GM21381 (cell line): Measurements from ENCODE around the gene SRPRB.

ENCODE experiments used
- ATAC-seq: cut with Tn5 transposase; IDR thresholded peaks from one replicate; pipeline ENCODE4 v1.9.1; 2021; ENCODE audit warnings: mild to moderate bottlenecking, moderate library complexity; ENCODE audit not compliant: unreplicated experiment

Gene SRPRB

DNA sequence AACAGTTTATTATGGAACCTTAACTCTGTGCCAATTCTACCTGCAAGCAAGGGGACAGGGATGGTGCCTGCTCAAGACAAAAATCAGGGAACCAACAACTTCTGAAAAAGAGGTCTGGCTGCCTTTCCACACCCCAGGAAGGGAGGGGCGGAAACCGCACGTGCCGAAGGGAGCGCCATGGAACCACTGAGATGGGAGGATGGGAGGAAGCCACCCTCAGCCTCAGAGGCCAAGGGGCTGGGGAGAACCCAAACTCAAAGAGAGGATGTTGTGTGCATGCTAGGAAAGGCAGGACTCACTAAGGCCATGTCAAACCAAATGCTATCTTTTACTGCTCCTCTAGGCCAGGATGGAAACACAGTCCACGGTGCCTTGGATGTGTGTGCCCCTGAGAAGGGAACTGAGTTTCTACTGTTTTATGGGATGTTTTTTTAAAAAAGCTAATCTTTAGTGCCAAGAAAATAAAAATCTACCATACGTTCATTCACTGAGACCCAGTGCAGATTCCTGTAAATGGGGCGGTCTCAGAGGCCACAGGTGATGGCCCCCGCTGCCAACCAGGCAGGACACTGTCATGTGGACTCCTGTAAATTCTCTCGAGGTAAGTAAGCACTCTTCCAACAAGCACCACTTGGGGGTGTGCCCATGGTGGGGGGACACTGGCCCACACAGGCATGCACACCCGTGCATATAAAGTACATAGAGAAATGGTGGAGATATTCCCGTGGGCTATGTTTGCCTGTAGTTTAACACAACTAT lies 20.5 kb downstream of the SRPRB start:
- no peak for ATAC-seq

DNA sequence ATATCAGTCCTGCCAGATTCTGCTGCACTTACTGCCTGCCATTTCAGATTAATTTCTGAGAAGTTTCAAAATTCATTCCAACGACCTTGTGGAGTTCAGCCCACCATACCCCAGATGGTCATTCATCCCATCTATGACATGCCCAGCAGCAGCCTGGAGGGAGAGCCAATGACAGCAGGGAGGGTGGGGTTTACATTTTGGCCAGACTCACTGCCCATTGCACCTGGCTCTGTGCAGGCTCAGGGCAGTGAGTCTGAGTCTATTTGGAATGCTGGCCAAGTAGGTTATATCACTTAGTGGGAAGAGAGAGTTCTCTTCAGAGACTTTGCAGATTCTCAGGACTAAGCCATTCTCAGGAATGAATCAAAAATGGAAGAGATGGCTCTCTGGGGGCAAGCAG lies 21.5 kb downstream of the SRPRB start:
- no peak for ATAC-seq

DNA sequence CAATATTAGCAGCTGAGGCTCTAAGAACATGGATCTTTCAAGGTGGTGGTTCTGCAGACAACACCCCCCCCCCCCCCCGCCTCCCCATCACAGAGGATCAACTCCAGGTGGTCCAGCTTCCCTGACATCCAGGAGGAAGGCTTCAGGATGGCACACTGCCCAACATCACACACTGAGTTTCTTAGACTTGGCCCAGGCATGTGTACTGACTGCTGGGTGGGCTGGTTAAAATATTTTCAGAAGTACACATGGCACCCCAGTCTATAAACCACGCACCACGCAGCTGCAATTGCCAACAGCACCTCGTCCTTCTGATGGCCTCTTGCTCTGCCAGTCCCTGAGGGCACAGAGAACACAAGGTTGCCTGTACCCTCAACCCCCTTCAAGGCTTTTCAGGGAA lies 22.1 kb downstream of the SRPRB start:
- no peak for ATAC-seq

DNA sequence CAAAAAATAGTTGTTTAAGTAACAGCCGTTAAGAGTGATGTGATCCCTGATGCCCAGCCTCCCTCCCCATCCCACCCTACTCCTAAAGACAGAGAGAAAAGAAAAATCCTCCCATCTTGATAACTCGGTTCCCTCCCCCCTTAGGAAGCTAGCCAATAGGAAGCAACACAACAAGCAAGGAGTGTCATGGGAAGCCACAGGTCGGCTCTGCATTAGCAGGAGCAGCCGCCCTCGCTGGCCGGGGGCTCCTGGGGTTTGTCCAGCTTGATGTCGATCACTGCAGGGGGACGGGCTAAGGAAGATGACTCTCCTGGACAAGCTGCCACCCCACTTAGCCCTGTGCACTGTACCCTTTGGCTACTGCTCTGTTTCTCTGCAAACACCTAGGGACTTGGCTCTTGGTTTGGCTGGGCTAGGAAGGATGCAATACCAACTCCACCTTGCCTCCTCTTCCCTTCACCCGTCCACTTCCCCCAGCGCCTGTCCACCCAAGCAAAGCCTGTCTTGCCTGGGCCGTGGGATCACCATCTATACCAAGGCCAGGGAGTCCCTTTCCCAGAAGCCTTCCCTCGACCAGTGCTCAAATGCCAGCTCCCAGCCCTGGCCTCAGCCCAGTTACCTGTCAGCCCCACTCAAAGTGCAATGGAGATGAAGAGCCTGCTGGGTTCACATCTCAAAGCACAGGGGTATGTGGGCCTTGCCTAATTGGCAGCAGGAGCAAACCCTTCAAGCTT lies 23.1 kb downstream of the SRPRB start:
- no peak for ATAC-seq

DNA sequence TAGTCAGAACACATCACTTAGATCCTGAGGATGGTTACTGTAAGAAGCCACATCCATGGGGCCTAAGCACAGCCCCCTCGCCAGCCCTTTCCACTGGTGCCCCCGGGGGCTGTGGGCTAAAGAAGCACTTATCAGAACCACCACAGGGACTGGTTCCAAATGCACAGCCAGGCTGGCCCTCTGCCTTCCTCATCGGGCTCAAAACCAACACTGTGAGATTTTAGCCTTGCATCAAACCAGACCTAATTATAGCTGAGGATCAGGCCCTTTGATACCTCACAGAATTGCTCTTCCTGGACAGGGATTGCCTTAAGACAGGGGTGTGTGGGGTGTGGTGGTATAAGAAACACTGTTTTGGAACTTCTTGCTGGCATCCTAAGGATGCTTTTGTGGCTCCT lies 23.7 kb downstream of the SRPRB start:
- ATAC-seq: no peak

DNA sequence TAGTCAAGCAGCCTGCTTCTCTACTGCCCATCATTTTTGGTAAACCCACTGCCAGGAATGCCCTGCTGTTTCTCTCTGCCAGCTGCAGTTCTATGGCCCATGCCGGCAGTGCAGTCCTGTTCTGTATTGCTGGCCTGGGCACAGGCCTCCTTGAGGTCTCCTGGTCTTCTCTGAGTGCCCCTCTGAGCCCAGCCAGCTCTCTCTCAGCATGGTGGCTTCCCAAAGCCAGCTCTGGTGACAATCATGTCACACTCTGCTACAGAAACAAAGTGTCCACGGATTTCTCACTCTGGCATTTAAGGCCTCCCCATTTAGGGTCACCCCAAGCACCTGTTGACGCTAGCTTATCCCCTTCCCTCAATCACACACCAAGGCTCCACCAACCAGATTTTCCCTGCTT lies 24.5 kb downstream of the SRPRB start:
- no peak for ATAC-seq

DNA sequence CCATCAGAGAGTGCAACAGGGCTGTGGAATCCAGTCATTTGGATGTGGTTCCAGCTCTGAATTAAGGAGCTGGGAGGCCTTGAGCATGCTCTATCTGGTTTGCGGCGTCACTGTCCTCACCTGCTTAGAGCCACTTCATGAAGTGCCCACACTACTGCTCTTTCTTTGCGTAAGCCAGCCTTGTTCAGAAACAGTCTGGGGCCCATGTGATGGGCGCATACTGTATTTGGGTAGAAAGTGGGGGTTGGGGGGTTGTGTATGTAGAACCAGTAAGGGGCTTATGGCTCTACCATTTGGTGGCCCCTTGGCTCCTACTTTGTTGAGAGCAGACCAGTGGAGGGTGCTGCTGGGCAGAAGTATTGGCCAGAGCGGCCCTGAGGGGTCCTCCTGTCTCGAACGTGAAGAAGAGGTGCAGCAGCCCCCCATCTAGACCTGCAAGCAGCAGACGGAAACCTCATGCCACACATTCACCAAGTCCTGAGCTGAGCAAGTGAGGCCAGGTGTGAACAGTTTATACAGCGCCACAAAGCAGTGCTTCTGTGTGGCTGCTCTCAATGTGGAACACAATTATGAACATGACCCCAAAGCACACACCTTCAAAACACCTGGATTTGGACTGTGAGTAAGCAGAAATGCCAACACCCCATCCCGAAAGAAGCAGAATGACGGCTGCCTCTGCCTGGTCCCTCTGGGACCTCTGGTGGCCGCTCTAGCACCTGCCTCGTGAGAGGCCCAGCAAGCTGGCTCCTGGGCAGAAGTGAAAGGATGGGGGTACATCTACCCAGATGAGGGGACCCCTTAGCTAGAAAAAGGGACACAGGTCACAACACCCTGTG lies 26.6 kb downstream of the SRPRB start:
- no peak for ATAC-seq

DNA sequence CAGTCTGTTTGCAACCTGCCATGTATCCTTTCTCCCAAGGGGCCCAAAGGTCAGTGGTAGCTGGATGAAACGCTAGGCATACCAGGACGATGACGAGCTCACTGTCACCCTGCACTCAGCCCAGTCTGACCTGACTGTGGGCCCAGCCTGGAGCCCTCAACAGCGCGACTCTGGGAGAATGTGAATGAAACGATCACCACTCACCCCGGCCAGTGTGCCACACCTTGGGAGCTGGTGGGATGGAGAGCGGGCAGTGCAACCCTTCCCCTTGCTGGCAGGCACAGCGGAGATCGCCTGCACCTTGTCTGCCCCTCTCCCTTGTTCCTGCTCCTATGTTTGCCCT lies 27.2 kb downstream of the SRPRB start:
- no peak for ATAC-seq

DNA sequence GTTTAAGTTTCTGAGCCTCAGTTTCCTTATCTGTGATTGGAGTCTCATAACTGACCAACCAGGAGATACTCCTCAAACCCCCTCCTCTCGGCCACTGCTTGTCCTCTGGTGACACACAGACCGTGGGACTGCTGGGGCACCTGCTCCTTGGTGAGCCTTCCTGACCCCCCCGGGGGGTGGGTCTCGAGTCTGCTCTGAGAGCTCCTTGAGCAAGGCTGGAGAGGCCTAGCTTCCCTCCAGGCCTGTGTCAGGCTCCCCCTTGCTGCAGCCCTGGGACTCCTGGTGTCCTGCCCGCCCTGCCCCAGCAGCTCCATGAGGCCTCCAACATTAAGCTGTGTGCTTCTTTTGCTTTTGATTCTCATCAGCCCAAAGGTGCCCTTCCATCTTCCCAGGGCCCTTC lies 27.7 kb downstream of the SRPRB start:
- ATAC-seq: no peak

DNA sequence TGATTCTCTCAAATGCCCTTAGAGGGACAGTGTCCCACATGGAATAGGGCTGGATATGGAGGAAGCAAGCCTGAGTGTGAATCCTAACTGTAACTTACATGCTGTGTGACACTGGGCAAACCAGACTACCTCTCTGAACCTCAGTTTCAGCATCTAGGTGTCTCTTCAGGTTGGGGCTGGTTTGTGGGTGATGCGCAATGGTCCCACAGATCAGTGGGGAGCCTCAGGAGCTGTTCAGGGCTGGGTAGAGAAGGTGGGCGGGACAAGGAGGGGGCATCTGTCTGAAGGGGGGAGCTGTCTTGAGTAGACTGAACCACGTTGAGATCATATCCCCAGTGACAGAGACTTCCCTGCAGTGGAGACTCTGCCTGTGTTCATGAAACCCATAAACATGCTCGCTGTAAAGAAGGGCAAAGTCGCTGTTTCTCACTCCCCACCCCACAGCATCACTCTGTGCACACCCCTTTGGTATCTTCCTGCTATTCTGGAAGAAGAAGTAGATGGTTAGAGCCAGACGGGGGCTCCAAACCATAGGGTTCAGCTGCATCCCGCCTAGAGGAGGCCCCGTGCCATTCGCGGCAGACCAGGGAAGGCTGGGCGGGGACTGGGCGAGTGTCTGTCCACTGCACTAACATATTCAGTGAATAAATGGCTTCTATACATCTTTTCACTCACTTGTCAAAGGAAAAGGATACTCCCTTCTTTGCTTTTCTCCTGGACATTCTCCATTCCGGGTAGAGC lies 28.4 kb downstream of the SRPRB start:
- ATAC-seq: no peak

DNA sequence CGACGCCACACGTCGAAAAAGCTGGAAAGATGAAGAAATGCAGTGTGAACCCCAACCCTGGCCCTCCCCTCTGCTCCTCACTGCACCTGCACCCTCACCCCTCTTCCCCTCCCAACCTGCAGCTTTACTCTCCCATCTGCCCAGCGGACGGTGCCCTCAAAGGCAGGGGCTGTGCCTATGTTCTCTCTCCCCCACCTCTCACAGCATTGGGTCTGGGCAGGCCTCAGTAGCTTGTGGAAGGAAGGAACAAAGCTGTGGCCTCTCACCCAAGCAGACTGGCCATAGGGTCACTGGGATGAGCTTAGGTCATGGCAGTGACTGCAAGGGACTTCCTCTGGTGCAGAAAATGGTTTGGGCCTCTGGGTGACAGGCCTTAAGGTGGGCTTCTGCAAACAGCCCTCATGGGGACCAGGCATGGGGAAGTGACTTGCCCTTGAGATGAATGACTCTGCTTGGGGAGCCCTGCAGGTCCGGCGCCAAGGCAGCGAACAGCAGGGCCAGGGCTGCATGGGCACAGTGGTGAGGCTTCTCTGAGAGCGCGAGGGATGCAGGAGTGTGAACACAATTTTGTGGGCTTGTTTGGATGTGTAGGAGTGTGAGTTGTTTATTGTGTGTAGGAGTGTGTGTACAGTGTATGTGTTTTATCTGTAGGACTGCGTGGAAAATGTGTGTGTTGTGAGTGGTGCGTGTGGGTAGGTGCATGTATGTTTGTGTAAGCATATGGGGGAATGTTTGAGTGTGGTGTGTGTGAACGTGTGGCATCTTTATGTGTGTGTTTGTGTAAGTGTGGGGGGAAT lies 29.2 kb downstream of the SRPRB start:
- ATAC-seq: no peak

DNA sequence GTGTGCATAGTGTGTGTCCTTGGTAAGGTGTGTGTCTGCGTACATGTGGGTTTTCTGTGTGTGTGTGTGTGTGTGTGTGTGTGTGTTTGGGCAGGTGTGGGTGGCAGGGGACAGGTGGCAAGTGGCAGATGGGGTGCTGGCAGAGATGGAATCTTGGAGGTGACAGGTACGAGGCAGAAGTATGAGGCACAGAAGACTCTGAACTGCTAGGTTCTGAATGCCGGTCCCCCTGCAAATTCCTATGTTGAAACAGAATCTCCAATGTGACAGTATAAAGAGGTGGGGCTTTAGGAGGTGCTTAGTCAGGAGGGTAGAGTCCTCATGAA lies 29.8 kb downstream of the SRPRB start:
- ATAC-seq: no peak

DNA sequence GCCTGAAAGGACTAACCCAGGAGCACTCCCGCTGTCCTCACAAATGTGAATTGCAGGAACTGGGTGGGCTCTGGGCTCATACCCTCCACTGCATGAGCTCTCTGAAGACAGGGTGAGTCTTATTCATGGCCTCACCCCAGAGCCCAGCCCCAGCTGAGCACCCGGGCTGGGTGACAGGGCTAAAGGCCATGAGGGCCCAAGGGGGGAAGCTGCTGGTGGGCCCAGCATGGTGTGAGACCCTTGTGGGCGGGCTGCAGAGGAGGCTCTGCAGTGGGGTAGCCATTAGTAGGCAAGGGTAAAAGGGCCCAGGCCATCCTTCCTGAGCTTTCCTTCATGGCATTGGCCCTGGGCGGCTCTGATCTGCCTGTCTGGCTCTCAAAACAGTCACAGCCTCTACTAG lies 30.3 kb downstream of the SRPRB start:
- ATAC-seq: no peak

DNA sequence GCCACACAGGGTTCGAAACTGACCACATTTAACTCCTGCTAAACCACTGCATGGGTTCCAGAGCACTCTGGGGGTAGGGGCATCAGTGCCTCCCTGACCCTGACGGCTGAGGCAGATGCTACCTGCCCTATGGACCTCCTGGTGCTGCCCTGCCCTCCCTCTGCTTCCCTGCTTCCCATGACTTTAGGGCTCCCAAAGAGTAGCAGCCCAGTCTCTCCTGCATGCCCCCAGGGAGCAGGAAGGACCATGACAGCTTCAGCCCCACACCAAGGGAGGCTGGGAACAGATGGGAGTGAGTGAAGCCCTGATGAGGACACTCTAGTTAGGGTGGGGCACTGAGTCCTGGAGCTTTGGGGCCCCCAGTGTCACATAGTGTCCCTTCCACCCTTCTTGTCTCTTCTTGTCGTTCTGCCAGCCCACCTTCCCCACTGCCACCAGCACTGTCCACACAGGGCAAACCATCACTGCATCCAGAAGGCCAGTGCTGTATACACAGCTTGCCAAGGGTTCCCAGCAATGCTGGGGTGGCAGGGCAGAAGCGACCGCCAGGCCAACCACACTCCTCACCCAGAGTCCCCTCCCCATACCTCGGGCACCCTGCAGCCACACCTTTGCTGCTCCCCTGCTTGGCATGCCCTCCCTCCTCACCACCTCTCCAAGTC lies 31.0 kb downstream of the SRPRB start:
- no peak for ATAC-seq

DNA sequence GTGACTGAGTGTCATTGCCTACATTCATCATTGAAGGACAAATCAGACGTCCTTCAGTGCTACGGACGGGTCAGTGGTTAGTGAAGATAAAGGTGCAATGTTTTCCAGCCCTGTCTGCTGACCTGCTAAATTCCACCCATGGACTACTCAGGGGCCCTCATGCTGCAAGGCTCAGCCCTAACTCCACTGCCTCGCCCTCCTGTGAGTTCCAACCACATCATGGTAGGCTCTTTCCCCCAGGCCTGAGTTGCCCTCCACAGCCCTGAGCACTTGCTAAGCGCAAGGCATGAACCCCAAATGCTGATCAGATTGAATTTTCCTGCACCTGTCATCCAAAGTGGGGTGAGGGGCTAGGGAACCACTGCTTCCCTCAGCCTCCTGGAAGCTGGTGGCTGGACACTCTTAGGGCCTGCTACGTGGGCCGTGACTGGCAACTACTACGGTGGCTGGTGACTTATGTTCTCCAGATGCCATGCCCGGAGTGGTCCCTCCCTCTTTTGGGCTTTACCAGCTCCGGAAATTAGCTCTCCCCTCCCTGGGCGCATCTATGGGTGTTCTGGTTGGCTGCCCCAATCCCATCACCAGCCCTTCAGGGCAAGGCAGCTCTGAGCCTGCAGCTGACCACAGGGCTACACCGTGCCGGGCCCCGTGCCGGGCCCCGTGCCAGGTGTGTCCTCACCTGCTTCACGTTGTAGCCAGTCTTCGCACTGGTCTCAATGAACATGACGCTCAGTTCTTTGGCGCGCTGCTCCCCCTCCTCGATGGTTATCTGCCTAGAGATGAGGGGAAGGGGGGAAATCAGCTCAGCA lies 32.1 kb downstream of the SRPRB start:
- ATAC-seq: no peak

DNA sequence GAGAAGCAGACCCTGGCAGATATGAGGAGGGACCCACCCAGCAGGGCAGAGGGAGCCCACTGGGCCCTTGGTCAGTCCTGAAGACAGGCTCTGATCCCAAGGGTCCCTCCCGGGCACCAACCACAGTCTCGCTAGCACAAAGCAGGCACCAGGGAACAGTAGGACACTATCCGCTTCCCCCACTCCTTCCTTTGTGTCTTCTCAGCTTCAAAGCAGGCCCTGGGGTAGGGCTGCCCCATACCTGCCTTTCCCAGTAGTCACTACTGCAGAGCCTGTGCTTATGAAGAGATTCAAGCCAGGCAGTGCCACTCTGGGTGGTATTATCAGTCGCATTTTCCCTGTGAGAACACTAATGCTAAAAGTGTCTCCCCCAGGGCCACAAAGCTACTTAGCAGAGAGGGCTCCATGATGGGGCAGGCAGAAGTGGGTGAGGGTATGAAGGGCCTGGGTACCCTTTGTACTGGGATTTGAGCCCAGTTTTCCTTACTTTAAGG lies 32.7 kb downstream of the SRPRB start:
- ATAC-seq: no peak

DNA sequence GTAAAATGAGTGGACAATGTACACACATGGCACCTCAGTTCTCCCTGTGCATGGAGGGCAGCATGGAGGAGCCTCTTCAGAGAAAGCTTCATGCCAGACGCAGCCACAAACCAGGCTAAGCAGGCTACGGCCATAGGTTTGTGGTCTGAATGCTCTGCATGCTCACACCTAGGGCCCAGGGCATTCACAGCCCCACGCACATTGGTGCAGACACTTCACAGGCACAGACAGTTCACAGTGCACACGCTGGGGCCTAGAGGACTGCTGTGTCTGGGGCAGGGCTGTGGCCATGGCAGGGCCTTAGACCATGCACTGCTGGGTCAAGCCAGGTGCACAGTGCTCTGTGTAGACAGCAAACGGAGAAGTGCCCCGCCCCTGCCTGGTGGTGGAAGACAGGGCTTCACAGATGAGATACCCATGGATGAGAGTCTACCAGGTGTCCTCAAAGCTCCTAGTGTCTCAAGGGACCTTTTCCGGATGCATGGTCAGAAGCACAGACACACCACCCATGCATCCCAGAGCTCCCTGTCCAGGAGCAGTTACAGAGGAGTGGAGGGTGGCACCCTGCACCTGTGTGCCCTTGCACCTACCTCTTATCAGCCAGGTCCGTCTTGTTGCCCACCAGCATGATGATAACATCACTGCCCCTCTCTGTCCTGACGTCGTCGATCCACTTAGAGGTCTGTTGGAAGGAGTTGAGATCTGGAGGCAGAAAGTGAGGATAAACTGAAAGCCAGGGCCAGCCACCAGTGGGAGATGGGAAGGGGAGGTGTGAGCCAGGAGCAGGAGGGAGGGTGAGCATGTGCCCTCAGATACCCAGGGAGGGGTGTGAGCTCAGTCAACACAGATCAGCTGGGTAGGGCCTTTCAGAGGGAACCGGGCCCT lies 33.5 kb downstream of the SRPRB start:
- ATAC-seq: no peak
